Keratinocyte (primary cell): ENCODE results near the gene TTLL13.

ENCODE experiments used
- EZH2 ChIP-seq: IDR thresholded peaks from one replicate; pipeline ENCODE4 v1.6.1; 2012; ENCODE audit warnings: inconsistent platforms, mild to moderate bottlenecking, low read length, moderate library complexity
- TF ChIP-seq, protein P1 (sequence below), 3 experiments: IDR thresholded peaks in 1 of 3; conservative IDR thresholded peaks in 1 of 3; optimal IDR thresholded peaks in 1 of 3; 2 replicates in 2 of 3; 3 replicates in 1 of 3; pipeline versions ENCODE3 to v1.5.1; 2011; ENCODE audit warnings: low read length in 3 of 3, mild to moderate bottlenecking in 3 of 3, moderate library complexity in 2 of 3, control low read depth in 1 of 3, inconsistent platforms in 1 of 3; ENCODE audit not compliant: insufficient read depth in 2 of 3; ENCODE audit errors: extremely low read depth in 1 of 3

DNA sequence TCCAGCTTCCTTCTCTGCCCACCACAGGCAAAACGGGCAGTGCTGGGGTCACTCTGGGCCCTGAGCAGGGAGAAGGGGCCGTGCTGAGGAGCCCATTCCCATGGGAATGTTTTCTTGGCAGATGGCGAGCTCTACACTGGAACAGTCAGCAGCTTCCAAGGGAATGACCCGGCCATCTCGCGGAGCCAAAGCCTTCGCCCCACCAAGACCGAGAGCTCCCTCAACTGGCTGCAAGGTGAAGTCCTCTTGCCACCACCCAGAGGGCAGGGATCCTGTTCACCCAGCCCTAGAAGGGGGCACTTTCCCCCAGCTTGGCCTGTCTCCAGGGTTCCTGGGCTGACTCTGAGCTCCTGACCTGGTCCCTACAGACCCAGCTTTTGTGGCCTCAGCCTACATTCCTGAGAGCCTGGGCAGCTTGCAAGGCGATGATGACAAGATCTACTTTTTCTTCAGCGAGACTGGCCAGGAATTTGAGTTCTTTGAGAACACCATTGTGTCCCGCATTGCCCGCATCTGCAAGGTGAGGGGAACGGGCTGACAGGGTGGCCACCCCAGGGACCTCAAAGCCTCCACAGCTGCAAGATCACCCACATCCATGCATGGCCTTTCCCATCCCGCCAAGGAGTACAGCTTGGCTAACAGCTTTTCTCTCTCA is 28.0 kb upstream of the TTLL13 start:
- TF ChIP-seq, protein P1, sequence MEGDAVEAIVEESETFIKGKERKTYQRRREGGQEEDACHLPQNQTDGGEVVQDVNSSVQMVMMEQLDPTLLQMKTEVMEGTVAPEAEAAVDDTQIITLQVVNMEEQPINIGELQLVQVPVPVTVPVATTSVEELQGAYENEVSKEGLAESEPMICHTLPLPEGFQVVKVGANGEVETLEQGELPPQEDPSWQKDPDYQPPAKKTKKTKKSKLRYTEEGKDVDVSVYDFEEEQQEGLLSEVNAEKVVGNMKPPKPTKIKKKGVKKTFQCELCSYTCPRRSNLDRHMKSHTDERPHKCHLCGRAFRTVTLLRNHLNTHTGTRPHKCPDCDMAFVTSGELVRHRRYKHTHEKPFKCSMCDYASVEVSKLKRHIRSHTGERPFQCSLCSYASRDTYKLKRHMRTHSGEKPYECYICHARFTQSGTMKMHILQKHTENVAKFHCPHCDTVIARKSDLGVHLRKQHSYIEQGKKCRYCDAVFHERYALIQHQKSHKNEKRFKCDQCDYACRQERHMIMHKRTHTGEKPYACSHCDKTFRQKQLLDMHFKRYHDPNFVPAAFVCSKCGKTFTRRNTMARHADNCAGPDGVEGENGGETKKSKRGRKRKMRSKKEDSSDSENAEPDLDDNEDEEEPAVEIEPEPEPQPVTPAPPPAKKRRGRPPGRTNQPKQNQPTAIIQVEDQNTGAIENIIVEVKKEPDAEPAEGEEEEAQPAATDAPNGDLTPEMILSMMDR (optimal IDR thresholded peaks at IDR 0.05 in 1 of 3, IDR thresholded peaks at IDR 0.05 in 1 of 3, conservative IDR thresholded peaks at IDR 0.05 in 1 of 3; ENCODE audit: extremely low read depth in 1 of 3, insufficient read depth in 2 of 3, low read length in 3 of 3) = peak; percentile 61 to 87 (median 83)
- TF ChIP-seq EZH2 = no peak
